ENCODE measurements around the gene FEM1B. TPM values are rescaled to one million over a fixed set of nuclear protein-coding genes. Genes with fewer than 3 reads are reported as not detected.

FEM1B gene
- total RNA-seq, 4 donors from 2014 or later, result 25.1 to 64.7 (median 43.0) TPM

DNA sequence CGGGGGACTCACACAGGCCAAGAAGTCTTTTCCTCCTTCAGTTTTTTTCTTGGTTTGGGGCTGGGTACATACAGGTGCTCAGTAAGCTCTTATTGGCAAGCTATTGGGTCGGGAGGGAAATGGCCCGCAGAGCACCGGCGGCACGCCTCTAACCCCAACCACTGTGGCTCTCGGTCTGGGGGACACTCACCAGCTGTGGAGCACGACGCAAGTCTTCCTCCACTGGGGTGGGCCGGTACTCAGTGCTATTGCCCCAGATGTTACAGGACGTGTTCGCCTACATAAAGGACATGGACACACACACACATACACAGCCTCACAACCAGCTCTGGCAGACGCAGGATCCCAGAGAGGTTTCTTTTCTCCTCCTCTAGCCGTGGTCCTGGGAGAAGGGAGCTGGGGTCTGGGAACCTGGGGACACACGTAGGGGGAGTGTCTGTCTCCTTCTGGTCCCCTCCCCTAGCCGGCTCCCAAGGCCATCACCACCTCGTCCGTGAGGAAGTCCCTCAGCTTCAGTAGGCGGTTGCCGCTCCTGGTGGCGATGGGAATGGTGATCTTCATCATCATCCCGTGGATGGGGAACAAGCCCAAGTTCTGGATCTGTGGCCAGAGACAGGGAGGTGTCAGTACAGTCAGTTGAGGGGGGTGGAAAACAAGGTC lies 33.4 kb downstream of the FEM1B start:
- TF ChIP-seq POLR2AphosphoS5 (IDR thresholded peaks at IDR 0.05) (no peak), EP300 (IDR thresholded peaks at IDR 0.05; ENCODE audit: low read depth) (no peak), POLR2A (IDR thresholded peaks at IDR 0.05) (no peak)
- TF ChIP-seq, protein P1, sequence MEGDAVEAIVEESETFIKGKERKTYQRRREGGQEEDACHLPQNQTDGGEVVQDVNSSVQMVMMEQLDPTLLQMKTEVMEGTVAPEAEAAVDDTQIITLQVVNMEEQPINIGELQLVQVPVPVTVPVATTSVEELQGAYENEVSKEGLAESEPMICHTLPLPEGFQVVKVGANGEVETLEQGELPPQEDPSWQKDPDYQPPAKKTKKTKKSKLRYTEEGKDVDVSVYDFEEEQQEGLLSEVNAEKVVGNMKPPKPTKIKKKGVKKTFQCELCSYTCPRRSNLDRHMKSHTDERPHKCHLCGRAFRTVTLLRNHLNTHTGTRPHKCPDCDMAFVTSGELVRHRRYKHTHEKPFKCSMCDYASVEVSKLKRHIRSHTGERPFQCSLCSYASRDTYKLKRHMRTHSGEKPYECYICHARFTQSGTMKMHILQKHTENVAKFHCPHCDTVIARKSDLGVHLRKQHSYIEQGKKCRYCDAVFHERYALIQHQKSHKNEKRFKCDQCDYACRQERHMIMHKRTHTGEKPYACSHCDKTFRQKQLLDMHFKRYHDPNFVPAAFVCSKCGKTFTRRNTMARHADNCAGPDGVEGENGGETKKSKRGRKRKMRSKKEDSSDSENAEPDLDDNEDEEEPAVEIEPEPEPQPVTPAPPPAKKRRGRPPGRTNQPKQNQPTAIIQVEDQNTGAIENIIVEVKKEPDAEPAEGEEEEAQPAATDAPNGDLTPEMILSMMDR (IDR thresholded peaks at IDR 0.05), result no peak
- Histone ChIP-seq H3K36me3 (no peaks in the 10 kb centered on the region), H3K27ac (no peak overlapping the region), H3K4me1 (peaks cover 0 to 3% (median 0%) of the 10 kb centered on the region in 4 donors), H3K27me3 (no peaks in the 10 kb centered on the region), H3K4me3 (no peak overlapping the region), H3K9me3 (no peaks in the 10 kb centered on the region)
- intact Hi-C loops (cut with DNase I; ENCODE audit: low total_unique reads) (loop anchor here (10.0 kb wide), 1 partner anchor 244 kb away; no protein-coding TSS in a partner anchor), in situ Hi-C loops (cut with MboI; ENCODE audit: low pct_ligation_motif_present in 1 of 4, low pct_unique_long_range_greater_than_20kb in 1 of 4, low sequenced_read_pairs in 3 of 4) (loop anchor here in 2 of 4 donors (25.0 kb wide), 2 partner anchors 351 to 376 kb away; no protein-coding TSS in a partner anchor)
- DNase-seq, result no peak
- 20 to 86% methylated on average over 1 to 20 of the region's 22 CpGs for WGBS, 2 donors (ENCODE audit: low coverage in 1 of 2)

DNA sequence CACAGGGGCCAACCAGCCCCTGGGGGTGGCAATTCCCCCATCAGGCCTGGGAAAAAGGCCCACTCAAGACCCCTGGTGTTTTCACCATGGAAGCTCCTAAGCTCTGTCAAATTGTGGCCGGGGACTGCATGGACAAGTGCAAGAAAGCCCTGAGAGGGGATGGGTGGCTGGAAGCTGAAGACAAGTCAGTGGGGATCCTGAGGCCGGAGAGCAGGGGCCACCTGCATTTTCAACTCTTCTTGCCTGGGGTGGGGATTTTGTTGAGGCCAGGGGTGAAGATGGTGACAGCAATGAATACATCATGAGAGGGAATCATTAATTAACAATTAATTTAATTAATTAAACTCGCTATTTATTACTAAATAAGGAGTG lies 33.9 kb downstream of the FEM1B start:
- TF ChIP-seq POLR2AphosphoS5 (IDR thresholded peaks at IDR 0.05), result no peak
- no peak for TF ChIP-seq EP300 (IDR thresholded peaks at IDR 0.05; ENCODE audit: low read depth)
- in situ Hi-C loops (cut with MboI; ENCODE audit: low pct_ligation_motif_present in 1 of 4, low pct_unique_long_range_greater_than_20kb in 1 of 4, low sequenced_read_pairs in 3 of 4), result loop anchor here in 2 of 4 donors (25.0 kb wide), 2 partner anchors 351 to 376 kb away; no protein-coding TSS in a partner anchor

DNA sequence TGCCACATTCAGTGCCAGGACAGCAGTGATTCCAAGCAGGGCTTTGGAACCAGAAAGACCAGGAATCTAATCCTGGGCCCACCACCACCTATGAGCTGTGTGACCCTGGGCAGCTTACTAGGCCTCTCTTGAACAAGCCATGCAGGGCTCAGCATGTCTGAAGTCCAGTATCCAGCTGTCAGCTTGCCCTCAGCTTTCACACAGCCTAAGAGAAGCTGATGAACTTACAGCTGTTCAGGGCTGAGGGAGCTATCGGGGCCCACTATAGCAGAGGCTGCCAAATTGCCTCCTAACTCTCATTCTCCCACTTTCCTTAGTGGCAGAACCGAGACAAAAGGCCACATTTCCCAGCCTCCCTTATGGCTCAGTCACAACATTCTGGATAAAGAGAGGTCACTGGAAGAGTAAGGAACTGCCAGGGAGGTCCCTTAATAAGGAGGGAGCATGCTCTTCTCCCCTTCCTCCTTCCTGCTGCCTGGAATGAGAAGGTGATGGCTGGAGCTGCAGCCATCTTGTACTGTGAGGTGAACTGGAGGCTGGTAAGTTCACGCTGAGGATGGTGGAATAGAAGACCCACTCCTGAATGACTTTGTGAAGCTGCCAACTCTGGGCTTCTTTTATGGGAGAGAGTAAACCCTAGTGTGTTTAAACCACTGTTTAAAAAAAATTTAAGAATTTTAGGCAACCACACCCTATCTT lies 34.5 kb downstream of the FEM1B start:
- WGBS, 2 donors (ENCODE audit: low coverage in 1 of 2), result 79% methylated on average over 3 of the region's 3 CpGs; no CpG with 5 or more reads in 1 of the 2 donors
- TF ChIP-seq POLR2AphosphoS5 (IDR thresholded peaks at IDR 0.05), result no peak
- TF ChIP-seq, protein P1 (IDR thresholded peaks at IDR 0.05), result no peak
- H3K9me3 ChIP-seq, result no peaks in the 10 kb centered on the region
- intact Hi-C loops (cut with DNase I; ENCODE audit: low total_unique reads), result loop anchor here (10.0 kb wide), 1 partner anchor 243 kb away; no protein-coding TSS in a partner anchor
- no peaks in the 10 kb centered on the region for H3K36me3 ChIP-seq
- no peak overlapping the region for H3K4me3 ChIP-seq
- no peak for DNase-seq
- in situ Hi-C loops (cut with MboI; ENCODE audit: low pct_ligation_motif_present in 1 of 4, low pct_unique_long_range_greater_than_20kb in 1 of 4, low sequenced_read_pairs in 3 of 4), result loop anchor here in 2 of 4 donors (25.0 kb wide), 2 partner anchors 350 to 375 kb away; no protein-coding TSS in a partner anchor
- H3K27me3 ChIP-seq, result no peaks in the 10 kb centered on the region
- no peak overlapping the region for H3K27ac ChIP-seq
- H3K4me1 ChIP-seq, result no peaks in the 10 kb centered on the region

More for the DNA sequence above, 33.9 kb downstream of the FEM1B start:
- WGBS, 2 donors (ENCODE audit: low coverage in 1 of 2), result 75 to 84% methylated on average over 3 of the region's 3 CpGs
- H3K27ac ChIP-seq, result no peak overlapping the region
- no peak for DNase-seq
- no peaks in the 10 kb centered on the region for H3K27me3 ChIP-seq
- intact Hi-C loops (cut with DNase I; ENCODE audit: low total_unique reads), result loop anchor here (10.0 kb wide), 1 partner anchor 243 kb away; no protein-coding TSS in a partner anchor
- no peaks in the 10 kb centered on the region for H3K36me3 ChIP-seq
- no peak overlapping the region for H3K4me3 ChIP-seq
- H3K4me1 ChIP-seq, result peaks cover 0 to under 1% (median 0%) of the 10 kb centered on the region in 4 donors
- H3K9me3 ChIP-seq, result no peaks in the 10 kb centered on the region

DNA sequence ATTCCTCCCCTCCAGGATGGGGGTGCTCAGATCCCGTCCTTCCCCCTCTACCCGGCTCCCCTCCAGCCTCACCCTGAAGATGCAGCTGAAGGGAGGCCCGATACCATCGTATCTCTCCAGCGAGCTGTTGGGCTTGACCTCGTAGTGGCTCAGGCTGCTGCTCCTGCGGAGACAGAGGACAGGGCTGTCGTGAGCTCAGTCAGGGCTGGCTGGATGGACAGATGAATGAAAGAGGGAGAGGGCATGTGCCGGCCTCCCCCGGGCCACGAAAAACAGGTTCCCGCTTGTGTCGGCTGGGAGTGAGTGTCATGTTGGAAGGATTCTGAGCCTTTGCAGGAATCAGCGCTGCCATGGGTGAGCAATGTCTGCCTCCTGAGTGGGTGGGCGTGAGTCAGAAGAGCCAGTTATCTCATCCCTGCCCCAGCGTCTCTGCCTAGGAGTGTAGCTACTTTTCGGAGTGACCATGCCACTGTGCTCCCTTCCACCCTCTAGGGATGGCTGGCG lies 35.2 kb downstream of the FEM1B start:
- TF ChIP-seq EP300 (IDR thresholded peaks at IDR 0.05; ENCODE audit: low read depth), result no peak
- TF ChIP-seq, protein P1 (IDR thresholded peaks at IDR 0.05), result no peak
- no peak for TF ChIP-seq POLR2AphosphoS5 (IDR thresholded peaks at IDR 0.05)
- TF ChIP-seq POLR2A (IDR thresholded peaks at IDR 0.05), result no peak
- 89% methylated on average over 18 of the region's 18 CpGs; no CpG with 5 or more reads in 1 of the 2 donors for WGBS, 2 donors (ENCODE audit: low coverage in 1 of 2)
- Histone ChIP-seq H3K4me3 (no peak overlapping the region), H3K4me1 (no peaks in the 10 kb centered on the region), H3K27me3 (no peaks in the 10 kb centered on the region), H3K27ac (no peak overlapping the region), H3K36me3 (no peaks in the 10 kb centered on the region), H3K9me3 (no peaks in the 10 kb centered on the region)
- in situ Hi-C loops (cut with MboI; ENCODE audit: low pct_ligation_motif_present in 1 of 4, low pct_unique_long_range_greater_than_20kb in 1 of 4, low sequenced_read_pairs in 3 of 4) (loop anchor here in 2 of 4 donors (25.0 kb wide), 2 partner anchors 350 to 375 kb away; no protein-coding TSS in a partner anchor), intact Hi-C loops (cut with DNase I; ENCODE audit: low total_unique reads) (loop anchor here (10.0 kb wide), 1 partner anchor 242 kb away; no protein-coding TSS in a partner anchor)
- DNase-seq, result no peak
